Lower leg skin (tissue), 3 donors: ENCODE results near the gene KLHL15.

Experiments
- POLR2A ChIP-seq, 2 donors: fragments of 450-650 bp; IDR thresholded peaks; one replicate each; pipeline ENCODE4 v1.6.1; 2016 to 2017; ENCODE audit warnings: antibody characterized with exemption in 2 of 2, mild to moderate bottlenecking in 1 of 2, moderate library complexity in 1 of 2
- TF ChIP-seq, protein P1 (sequence below), 3 donors: fragments of 450-650 bp; IDR thresholded peaks; one replicate each; pipeline ENCODE4 v1.5.1; 2016; ENCODE audit warnings: antibody characterized with exemption in 3 of 3, mild to moderate bottlenecking in 3 of 3, moderate library complexity in 2 of 3

DNA sequence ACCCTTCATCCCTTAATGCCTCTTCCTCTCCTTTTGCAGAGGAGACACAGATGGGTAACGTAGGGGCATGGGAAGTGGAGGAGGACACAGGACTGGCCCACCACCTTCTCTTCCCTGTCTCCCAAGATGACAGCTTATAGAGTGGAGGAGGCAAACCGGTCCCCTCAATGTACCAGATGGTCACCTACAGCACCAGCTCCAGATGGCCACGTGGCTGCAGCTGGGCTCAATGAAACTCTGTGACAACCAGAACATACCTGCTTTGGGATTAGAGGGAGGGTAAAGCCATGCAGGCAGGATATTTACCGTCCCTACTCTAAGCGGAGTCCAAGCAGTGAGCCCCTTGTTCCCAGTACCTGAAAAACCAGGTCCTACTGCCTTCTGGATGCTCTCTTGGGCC lies 7.5 kb upstream of the KLHL15 start:
- TF ChIP-seq, protein P1, sequence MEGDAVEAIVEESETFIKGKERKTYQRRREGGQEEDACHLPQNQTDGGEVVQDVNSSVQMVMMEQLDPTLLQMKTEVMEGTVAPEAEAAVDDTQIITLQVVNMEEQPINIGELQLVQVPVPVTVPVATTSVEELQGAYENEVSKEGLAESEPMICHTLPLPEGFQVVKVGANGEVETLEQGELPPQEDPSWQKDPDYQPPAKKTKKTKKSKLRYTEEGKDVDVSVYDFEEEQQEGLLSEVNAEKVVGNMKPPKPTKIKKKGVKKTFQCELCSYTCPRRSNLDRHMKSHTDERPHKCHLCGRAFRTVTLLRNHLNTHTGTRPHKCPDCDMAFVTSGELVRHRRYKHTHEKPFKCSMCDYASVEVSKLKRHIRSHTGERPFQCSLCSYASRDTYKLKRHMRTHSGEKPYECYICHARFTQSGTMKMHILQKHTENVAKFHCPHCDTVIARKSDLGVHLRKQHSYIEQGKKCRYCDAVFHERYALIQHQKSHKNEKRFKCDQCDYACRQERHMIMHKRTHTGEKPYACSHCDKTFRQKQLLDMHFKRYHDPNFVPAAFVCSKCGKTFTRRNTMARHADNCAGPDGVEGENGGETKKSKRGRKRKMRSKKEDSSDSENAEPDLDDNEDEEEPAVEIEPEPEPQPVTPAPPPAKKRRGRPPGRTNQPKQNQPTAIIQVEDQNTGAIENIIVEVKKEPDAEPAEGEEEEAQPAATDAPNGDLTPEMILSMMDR (IDR thresholded peaks at IDR 0.05) = no peak
- no peak for TF ChIP-seq POLR2A (IDR thresholded peaks at IDR 0.05)
